ENCODE data around the gene SLC10A7.

SLC10A7 gene

GRCh38 chr4:146469022-146469421, 52.7 kb downstream of the SLC10A7 start:
- TF ChIP-seq MAX (IDR thresholded peaks at IDR 0.05; ENCODE audit: low read depth, low read length) (no peak), POLR2A (IDR thresholded peaks at IDR 0.05; ENCODE audit: extremely low read depth, insufficient read length) (no peak), CTCF (IDR thresholded peaks at IDR 0.05; ENCODE audit: low read depth, low read length) (no peak), MYC (IDR thresholded peaks at IDR 0.05; ENCODE audit: low read depth, low read length) (no peak)

GRCh38 chr4:146465628-146466027, 56.1 kb downstream of the SLC10A7 start:
- TF ChIP-seq MAX (IDR thresholded peaks at IDR 0.05; ENCODE audit: low read depth, low read length) (no peak), CTCF (IDR thresholded peaks at IDR 0.05; ENCODE audit: low read depth, low read length) (no peak), POLR2A (IDR thresholded peaks at IDR 0.05; ENCODE audit: extremely low read depth, insufficient read length) (no peak), MYC (IDR thresholded peaks at IDR 0.05; ENCODE audit: low read depth, low read length) (no peak)
- DNase-seq (ENCODE audit: low read depth): no peak
- H3K4me3 ChIP-seq (ENCODE audit: low read depth, low read length): no peak overlapping the region

More at GRCh38 chr4:146469022-146469421, 52.7 kb downstream of the SLC10A7 start:
- no peak overlapping the region for H3K4me3 ChIP-seq (ENCODE audit: low read depth, low read length)
- no peak for DNase-seq (ENCODE audit: low read depth)

GRCh38 chr4:146462251-146462650, 59.5 kb downstream of the SLC10A7 start:
- TF ChIP-seq POLR2A (IDR thresholded peaks at IDR 0.05; ENCODE audit: extremely low read depth, insufficient read length): no peak
- TF ChIP-seq MAX (IDR thresholded peaks at IDR 0.05; ENCODE audit: low read depth, low read length): no peak
- TF ChIP-seq MYC (IDR thresholded peaks at IDR 0.05; ENCODE audit: low read depth, low read length): no peak
- no peak for TF ChIP-seq CTCF (IDR thresholded peaks at IDR 0.05; ENCODE audit: low read depth, low read length)
- H3K4me3 ChIP-seq (ENCODE audit: low read depth, low read length): no peak overlapping the region
- DNase-seq (ENCODE audit: low read depth): no peak

- peak; percentile 9 for DNase-seq (ENCODE audit: low read depth)
- TF ChIP-seq POLR2A (IDR thresholded peaks at IDR 0.05; ENCODE audit: extremely low read depth, insufficient read length): no peak
- TF ChIP-seq MYC (IDR thresholded peaks at IDR 0.05; ENCODE audit: low read depth, low read length): no peak
- no peak for TF ChIP-seq CTCF (IDR thresholded peaks at IDR 0.05; ENCODE audit: low read depth, low read length)
- no peak for TF ChIP-seq MAX (IDR thresholded peaks at IDR 0.05; ENCODE audit: low read depth, low read length)
These were observed 63.1 kb downstream of the SLC10A7 start for GRCh38 chr4:146458594-146458993.

GRCh38 chr4:146456681-146457080, 65.1 kb downstream of the SLC10A7 start:
- no peak overlapping the region for H3K4me3 ChIP-seq (ENCODE audit: low read depth, low read length)
- TF ChIP-seq POLR2A (IDR thresholded peaks at IDR 0.05; ENCODE audit: extremely low read depth, insufficient read length): no peak
- TF ChIP-seq MAX (IDR thresholded peaks at IDR 0.05; ENCODE audit: low read depth, low read length): no peak
- no peak for TF ChIP-seq CTCF (IDR thresholded peaks at IDR 0.05; ENCODE audit: low read depth, low read length)
- TF ChIP-seq MYC (IDR thresholded peaks at IDR 0.05; ENCODE audit: low read depth, low read length): no peak
- no peak for DNase-seq (ENCODE audit: low read depth)

More at GRCh38 chr4:146458594-146458993, 63.1 kb downstream of the SLC10A7 start:
- no peak overlapping the region for H3K4me3 ChIP-seq (ENCODE audit: low read depth, low read length)
